ENCODE data around the gene SF3B3.

SF3B3 gene

DNA sequence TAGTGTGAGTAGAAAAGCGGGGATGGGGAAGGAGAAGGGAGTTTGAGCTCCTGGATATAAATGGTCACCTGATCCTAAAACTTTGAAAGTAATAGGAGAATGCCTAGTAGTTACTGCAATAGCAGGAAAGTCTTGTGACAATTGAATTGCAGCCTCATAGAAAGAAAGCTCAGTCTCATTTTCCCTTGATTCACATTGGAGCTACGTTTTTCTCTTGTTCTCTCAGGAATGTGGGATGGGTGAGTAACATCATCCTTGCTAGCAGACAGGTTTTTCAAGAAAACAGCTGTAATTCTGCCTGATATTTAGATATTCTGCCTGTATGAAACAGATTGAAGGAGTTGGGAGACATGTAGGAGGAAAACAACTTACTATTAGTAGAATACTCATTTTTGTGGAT lies 25.3 kb downstream of the SF3B3 start:
- no peak overlapping the region for H3K4me3 ChIP-seq (ENCODE audit: low read length)
- DNase-seq (ENCODE audit: low read depth): peak; percentile 75
- TF ChIP-seq, protein P1, sequence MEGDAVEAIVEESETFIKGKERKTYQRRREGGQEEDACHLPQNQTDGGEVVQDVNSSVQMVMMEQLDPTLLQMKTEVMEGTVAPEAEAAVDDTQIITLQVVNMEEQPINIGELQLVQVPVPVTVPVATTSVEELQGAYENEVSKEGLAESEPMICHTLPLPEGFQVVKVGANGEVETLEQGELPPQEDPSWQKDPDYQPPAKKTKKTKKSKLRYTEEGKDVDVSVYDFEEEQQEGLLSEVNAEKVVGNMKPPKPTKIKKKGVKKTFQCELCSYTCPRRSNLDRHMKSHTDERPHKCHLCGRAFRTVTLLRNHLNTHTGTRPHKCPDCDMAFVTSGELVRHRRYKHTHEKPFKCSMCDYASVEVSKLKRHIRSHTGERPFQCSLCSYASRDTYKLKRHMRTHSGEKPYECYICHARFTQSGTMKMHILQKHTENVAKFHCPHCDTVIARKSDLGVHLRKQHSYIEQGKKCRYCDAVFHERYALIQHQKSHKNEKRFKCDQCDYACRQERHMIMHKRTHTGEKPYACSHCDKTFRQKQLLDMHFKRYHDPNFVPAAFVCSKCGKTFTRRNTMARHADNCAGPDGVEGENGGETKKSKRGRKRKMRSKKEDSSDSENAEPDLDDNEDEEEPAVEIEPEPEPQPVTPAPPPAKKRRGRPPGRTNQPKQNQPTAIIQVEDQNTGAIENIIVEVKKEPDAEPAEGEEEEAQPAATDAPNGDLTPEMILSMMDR (IDR thresholded peaks at IDR 0.05; ENCODE audit: insufficient read depth, low read depth, low read length, missing control alignments): no peak

DNA sequence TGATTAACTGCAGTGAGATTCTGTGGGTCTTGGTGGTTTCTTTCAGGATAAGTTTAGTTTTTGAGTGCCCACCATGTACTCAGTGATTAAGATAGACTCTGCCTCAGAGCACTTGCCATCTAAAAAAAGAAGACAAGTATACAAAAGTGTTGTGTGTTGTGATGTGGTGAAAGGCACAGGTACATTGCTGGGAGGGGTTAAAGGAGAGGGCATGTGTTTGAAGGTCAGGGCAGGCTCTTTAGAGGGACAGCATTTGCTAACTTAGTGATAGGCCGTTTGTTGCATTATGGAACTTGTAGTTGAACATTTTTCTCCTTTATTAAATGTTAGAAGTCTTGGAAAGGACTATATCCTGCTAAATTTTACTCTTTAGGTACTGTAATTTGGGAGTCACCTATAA lies 26.5 kb downstream of the SF3B3 start:
- no peak for DNase-seq (ENCODE audit: low read depth)
- no peak overlapping the region for H3K4me3 ChIP-seq (ENCODE audit: low read length)
- TF ChIP-seq, protein P1 (IDR thresholded peaks at IDR 0.05; ENCODE audit: insufficient read depth, low read depth, low read length, missing control alignments): no peak

DNA sequence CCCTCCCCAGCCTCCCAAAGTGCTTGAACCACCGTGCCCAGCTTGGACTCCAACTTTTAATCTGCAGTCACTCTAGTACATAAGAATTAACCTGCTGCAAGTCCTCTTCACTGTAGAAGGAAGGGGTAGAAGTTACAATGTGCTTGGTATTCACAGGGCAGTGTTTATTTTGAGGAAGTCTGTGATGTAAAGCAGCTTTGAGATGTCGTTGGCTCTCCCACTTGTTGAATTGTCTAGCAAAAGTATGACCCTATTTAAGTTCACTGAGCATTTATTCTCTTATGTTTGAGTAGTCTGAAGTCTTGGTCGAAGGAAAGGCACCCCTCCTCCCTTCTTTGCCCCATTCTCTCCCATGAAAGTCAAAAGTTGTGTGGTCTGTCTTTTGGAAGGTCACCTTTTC lies 28.2 kb downstream of the SF3B3 start:
- H3K4me3 ChIP-seq (ENCODE audit: low read length): no peak overlapping the region
- DNase-seq (ENCODE audit: low read depth): no peak
- TF ChIP-seq, protein P1 (IDR thresholded peaks at IDR 0.05; ENCODE audit: insufficient read depth, low read depth, low read length, missing control alignments): no peak

DNA sequence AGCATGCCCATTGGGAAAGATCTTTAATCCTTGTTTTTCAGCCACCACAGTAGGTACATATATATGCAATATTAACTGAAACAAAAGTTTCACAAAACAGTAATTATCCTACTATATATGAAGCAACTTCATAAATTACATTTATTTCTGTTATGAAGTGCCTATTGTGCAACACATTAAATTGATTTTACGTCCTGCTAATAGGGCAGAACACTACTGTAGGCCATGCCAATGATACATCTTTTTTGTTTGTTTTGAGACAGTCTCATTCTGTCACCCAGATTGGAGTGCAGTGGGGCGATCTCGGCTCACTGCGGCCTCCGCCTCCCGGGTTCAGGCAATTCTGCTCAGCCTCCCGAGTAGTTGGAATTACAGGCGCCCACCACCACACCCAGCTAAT lies 29.1 kb downstream of the SF3B3 start:
- no peak for DNase-seq (ENCODE audit: low read depth)
- H3K4me3 ChIP-seq (ENCODE audit: low read length): no peak overlapping the region
- TF ChIP-seq, protein P1 (IDR thresholded peaks at IDR 0.05; ENCODE audit: insufficient read depth, low read depth, low read length, missing control alignments): no peak

DNA sequence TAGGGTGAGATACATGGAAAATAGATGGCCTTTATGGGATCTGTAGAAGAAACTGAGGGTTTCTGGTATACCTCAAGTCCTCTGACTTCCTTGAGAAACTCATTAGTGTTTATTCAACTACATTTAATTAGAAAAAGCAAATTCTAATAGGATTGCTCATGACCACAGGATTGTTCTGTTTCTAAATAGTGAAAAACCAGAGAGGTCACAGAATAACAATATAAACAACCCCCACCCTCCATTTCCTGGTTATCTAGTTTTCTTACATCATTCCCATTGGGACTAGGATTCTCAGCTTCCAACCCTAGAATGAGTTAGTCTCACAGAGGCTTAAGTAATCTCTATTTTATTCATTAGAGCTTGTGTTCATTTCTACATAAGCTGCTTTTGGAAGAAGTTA lies 30.0 kb downstream of the SF3B3 start:
- TF ChIP-seq, protein P1 (IDR thresholded peaks at IDR 0.05; ENCODE audit: insufficient read depth, low read depth, low read length, missing control alignments): no peak
- H3K4me3 ChIP-seq (ENCODE audit: low read length): no peak overlapping the region
- peak; percentile 44 for DNase-seq (ENCODE audit: low read depth)

DNA sequence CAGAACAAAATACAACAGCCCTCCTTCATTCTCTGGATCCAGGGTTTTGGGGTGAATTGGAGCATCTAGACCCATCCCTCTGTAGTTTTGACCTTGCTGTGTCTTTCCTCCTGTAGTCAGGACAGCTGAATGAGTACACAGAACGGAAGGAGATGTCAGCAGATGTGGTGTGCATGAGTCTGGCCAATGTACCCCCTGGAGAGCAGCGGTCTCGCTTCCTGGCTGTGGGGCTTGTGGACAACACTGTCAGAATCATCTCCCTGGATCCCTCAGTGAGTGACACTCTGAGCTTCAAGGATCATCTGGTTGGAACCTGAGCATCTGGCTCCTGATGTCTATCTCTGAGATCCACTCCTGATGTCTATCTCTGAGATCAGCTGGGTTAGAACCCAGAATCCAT lies 32.4 kb downstream of the SF3B3 start:
- DNase-seq (ENCODE audit: low read depth): no peak

DNA sequence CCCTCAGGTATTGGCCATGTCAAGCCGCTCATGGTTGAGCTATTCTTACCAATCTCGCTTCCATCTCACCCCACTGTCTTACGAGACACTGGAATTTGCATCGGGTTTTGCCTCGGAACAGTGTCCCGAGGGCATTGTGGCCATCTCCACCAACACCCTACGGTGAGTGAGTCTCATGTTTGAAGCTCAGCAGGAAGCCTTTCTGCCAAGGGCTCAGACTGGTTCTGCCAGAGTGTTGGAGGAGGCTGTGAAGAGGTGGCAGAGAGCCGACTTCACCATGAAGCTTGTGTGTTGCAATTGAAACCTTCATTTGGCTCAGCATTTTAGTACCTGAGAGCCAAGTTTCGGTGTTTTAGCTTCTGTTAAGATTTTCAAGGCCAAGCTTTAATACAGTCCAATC lies 38.0 kb downstream of the SF3B3 start:
- no peak overlapping the region for H3K4me3 ChIP-seq (ENCODE audit: low read length)
- peak; percentile 90 for DNase-seq (ENCODE audit: low read depth)
- TF ChIP-seq, protein P1 (IDR thresholded peaks at IDR 0.05; ENCODE audit: insufficient read depth, low read depth, low read length, missing control alignments): no peak

More for the DNA sequence above, 32.4 kb downstream of the SF3B3 start:
- TF ChIP-seq, protein P1 (IDR thresholded peaks at IDR 0.05; ENCODE audit: insufficient read depth, low read depth, low read length, missing control alignments): no peak
- no peak overlapping the region for H3K4me3 ChIP-seq (ENCODE audit: low read length)

Data from epithelial cell of esophagus (primary cell).